ENCODE results near the gene CGNL1. TPM values are rescaled to one million over a fixed set of nuclear protein-coding genes. Genes with fewer than 3 reads are reported as not detected.

The CGNL1 gene
- total and polyA plus RNA-seq, 8 donors, result 0.29 to 36.2 (median 19.5) TPM

GRCh38 chr15:57591237-57591821, 215.0 kb downstream of the CGNL1 start:
- intact Hi-C loops (cut with DNase I; ENCODE audit: low total_unique reads), result no loop called here
- DNase-seq, result peak; percentile 42 to 68
- H3K36me3 ChIP-seq, result no peaks in the 10 kb centered on the region
- no peaks in the 10 kb centered on the region for H3K9me3 ChIP-seq
- TF ChIP-seq POLR2AphosphoS5 (IDR thresholded peaks at IDR 0.05) (peak in 2 of 3 donors; percentile 49 to 58), CTCF (IDR thresholded peaks at IDR 0.05) (no peak)
- peak overlapping the region; percentile 62 to 66 (median 64) for H3K4me3 ChIP-seq
- peak overlapping the region; percentile 86 to 94 (median 89) for H3K27ac ChIP-seq
- 12 to 24% (median 21%) methylated on average over 11 to 18 of the region's 18 CpGs for WGBS, 5 donors
- H3K27me3 ChIP-seq, result peaks cover 0 to 20% (median 0%) of the 10 kb centered on the region in 3 donors
- H3K4me1 ChIP-seq, result peaks cover 28 to 59% (median 45%) of the 10 kb centered on the region in 4 donors

DNA sequence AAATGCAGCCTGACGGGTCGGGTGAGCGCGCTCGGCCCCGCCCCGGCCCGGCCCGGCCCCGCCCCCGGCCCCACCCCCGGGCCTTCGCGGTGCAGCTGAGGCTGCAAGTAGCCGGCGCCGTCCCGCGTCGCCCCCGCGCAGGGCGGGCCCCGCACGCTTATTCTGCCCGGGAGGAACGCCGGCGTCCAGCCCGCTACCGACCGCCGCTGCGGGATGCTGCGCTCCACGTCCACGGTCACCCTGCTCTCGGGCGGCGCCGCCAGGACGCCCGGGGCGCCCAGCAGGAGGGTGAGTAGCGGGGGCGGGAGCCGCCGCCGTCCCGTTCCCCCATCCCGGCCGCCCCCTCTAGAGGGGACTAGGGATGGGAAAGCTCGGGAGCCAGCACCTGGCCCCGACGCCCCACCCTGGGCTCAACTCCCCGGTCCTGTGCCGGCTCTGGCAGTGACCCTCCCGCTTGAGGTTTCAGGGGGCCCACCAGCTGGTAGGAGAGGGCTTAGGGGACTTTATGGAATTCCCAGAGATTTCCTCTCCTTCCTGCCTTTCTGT, 215.6 kb downstream of the CGNL1 start, which contains the start of gene MYZAP:
TSS of gene MYZAP (plus strand) at position 83 of the 546 bp plus-strand sequence. CDS start at position 214, 131 bp downstream.
- Histone ChIP-seq H3K9me3 (no peaks in the 10 kb centered on the region), H3K36me3 (no peaks in the 10 kb centered on the region), H3K27ac (peak within 1 kb of the TSS; percentile 86 to 98 (median 89)), H3K4me1 (peaks cover 34 to 65% (median 51%) of the 10 kb centered on the region in 4 donors), H3K27me3 (peaks cover 0 to 20% (median 0%) of the 10 kb centered on the region in 3 donors), H3K4me3 (peak within 1 kb of the TSS; percentile 62 to 66 (median 64))
- DNase-seq, result peak; percentile 83 to 85
- TF ChIP-seq EP300 (IDR thresholded peaks at IDR 0.05) (no peak), POLR2AphosphoS5 (IDR thresholded peaks at IDR 0.05) (peak in 2 of 3 donors; percentile 37 to 44), CTCF (IDR thresholded peaks at IDR 0.05) (no peak), POLR2A (IDR thresholded peaks at IDR 0.05) (no peak)
- intact Hi-C loops (cut with DNase I; ENCODE audit: low total_unique reads), result no loop called here
- WGBS, 5 donors, result 1 to 4% (median 2%) methylated on average over 27 to 58 of the region's 58 CpGs

DNA sequence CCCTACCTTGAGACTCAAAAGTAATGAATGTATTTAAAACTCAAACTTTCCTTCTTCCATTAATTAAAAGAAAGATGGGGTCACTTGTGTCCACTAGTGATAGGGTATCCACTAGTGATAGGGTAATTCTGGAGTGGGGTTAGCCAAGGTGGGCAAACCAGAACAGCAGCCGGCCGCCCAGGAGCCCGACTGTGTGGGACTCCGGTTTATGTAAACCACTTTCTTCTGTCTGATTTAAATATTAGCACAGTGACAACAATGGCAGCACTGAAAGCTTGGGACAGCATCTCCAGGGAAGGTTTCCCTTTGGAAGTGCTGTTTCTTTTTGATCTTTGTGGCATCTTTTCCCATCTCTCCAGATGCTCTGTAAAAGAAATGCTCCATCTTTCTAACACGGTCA, 216.1 kb downstream of the CGNL1 start:
- Histone ChIP-seq H3K27ac (peak overlapping the region; percentile 86 to 98 (median 89)), H3K9me3 (no peaks in the 10 kb centered on the region), H3K27me3 (peaks cover 0 to 20% (median 0%) of the 10 kb centered on the region in 3 donors), H3K36me3 (no peaks in the 10 kb centered on the region), H3K4me1 (peaks cover 39 to 70% (median 56%) of the 10 kb centered on the region in 4 donors), H3K4me3 (peak overlapping the region; percentile 62 to 66 (median 64))
- WGBS, 5 donors, result 31 to 58% (median 42%) methylated on average over 5 of the region's 5 CpGs
- TF ChIP-seq POLR2AphosphoS5 (IDR thresholded peaks at IDR 0.05), result no peak
- intact Hi-C loops (cut with DNase I; ENCODE audit: low total_unique reads), result no loop called here
- peak in 1 of 2 donors; percentile 43 for DNase-seq

GRCh38 chr15:57592836-57593420, 216.6 kb downstream of the CGNL1 start:
- Histone ChIP-seq H3K36me3 (no peaks in the 10 kb centered on the region), H3K4me1 (peaks cover 42 to 75% (median 61%) of the 10 kb centered on the region in 4 donors), H3K9me3 (no peaks in the 10 kb centered on the region), H3K27me3 (peaks cover 0 to 20% (median 0%) of the 10 kb centered on the region in 3 donors), H3K4me3 (peak overlapping the region; percentile 62 to 66 (median 64)), H3K27ac (peak overlapping the region; percentile 86 to 98 (median 89))
- 60 to 64% (median 62%) methylated on average over 3 to 5 of the region's 5 CpGs for WGBS, 5 donors
- no peak for DNase-seq
- no peak for TF ChIP-seq POLR2AphosphoS5 (IDR thresholded peaks at IDR 0.05)
- TF ChIP-seq CTCF (IDR thresholded peaks at IDR 0.05), result no peak
- no peak for TF ChIP-seq EP300 (IDR thresholded peaks at IDR 0.05)
- TF ChIP-seq POLR2A (IDR thresholded peaks at IDR 0.05), result no peak
- intact Hi-C loops (cut with DNase I; ENCODE audit: low total_unique reads), result no loop called here
